A673 (cell line): ENCODE results near the gene MITF. TPM values are rescaled to one million over a fixed set of nuclear protein-coding genes. Genes with fewer than 3 reads are reported as not detected.

ENCODE experiments used
- BruUV-seq: library from RNA; stranded (reverse); fragments of 400-500 nt; replicated peaks from 2 replicates; lab custom pipeline; 2021; lab: Mats Ljungman, UMichigan
- CTCF ChIA-PET: fragments of 300-600 bp; sonication (Branson Sonifier 250); formaldehyde crosslinking; loops from one replicate; lab custom pipeline; 2022; ENCODE audit warnings: antibody characterized with exemption; lab: Charles Lee
- POLR2A ChIA-PET: fragments of 300-600 bp; sonication (Branson Sonifier 250); formaldehyde crosslinking; loops from one replicate; lab custom pipeline; 2022; ENCODE audit warnings: antibody characterized with exemption; ENCODE audit not compliant: low non-redundant PET; lab: Charles Lee
- DNase-seq: peaks from one replicate; pipeline ENCODE4 v3.0.0-alpha.2; 2015; ENCODE audit warnings: low spot score
- H3K27ac ChIP-seq: fragments of 200-600 bp; sonication (generic); 2 replicates; pipeline ENCODE4 v1.5.1; 2016; ENCODE audit warnings: mixed run types, low read depth, mild to moderate bottlenecking, mixed read lengths, antibody characterized with exemption, low read length; ENCODE audit not compliant: poor library complexity, severe bottlenecking
- H3K27me3 ChIP-seq: fragments of 200-600 bp; sonication (generic); replicated peaks from 2 replicates; pipeline ENCODE4 v1.6.1; 2017; ENCODE audit warnings: mixed run types, low read depth, mild to moderate bottlenecking, mixed read lengths, antibody characterized with exemption, low read length; ENCODE audit not compliant: insufficient read depth, poor library complexity
- H3K36me3 ChIP-seq: fragments of 200-600 bp; sonication (generic); 2 replicates; pipeline ENCODE4 v1.6.1; 2016; ENCODE audit warnings: mixed run types, mild to moderate bottlenecking, mixed read lengths, antibody characterized with exemption, low read length; ENCODE audit not compliant: insufficient read depth, poor library complexity, severe bottlenecking
- H3K4me1 ChIP-seq: fragments of 200-600 bp; sonication (generic); 2 replicates; pipeline ENCODE4 v1.6.1; 2017; ENCODE audit warnings: mixed run types, mild to moderate bottlenecking, mixed read lengths, antibody characterized with exemption, low read length; ENCODE audit not compliant: insufficient read depth, poor library complexity, severe bottlenecking
- H3K4me3 ChIP-seq: fragments of 200-600 bp; sonication (generic); 2 replicates; pipeline ENCODE4 v1.5.1; 2016; ENCODE audit warnings: low read depth, mixed run types, mild to moderate bottlenecking, mixed read lengths, low read length; ENCODE audit not compliant: poor library complexity, severe bottlenecking
- H3K9me3 ChIP-seq: fragments of 200-600 bp; sonication (generic); 2 replicates; pipeline ENCODE4 v1.6.1; 2016; ENCODE audit warnings: mixed run types, low read depth, mild to moderate bottlenecking, mixed read lengths, antibody characterized with exemption, low read length; ENCODE audit not compliant: poor library complexity, severe bottlenecking
- EZH2 ChIP-seq: fragments of 200-600 bp; sonication (generic); IDR thresholded peaks from 2 replicates; pipeline ENCODE4 v1.6.1; 2017; ENCODE audit warnings: borderline replicate concordance, low read depth, mild to moderate bottlenecking, mixed read lengths, antibody characterized with exemption, low read length; ENCODE audit not compliant: poor library complexity, severe bottlenecking
- intact Hi-C: fragments of 100-400 bp; cut with micrococcal nuclease; formaldehyde crosslinking; loops from one replicate; pipeline ENCODE4 v1.10.0; 2022; ENCODE audit not compliant: unreplicated experiment
- total RNA-seq: library from RNA; stranded (reverse); gene quantifications from 2 replicates; pipeline ENCODE4 v1.2.3, GENCODE V29; 2021
- TF ChIP-seq, protein P1 (sequence below): fragments of 300-800, 200-600 bp; sonication (generic); conservative IDR thresholded peaks from 2 replicates; pipeline ENCODE4 v1.5.1; 2017; ENCODE audit warnings: low read depth, mild to moderate bottlenecking, antibody characterized with exemption, low read length, moderate library complexity, mixed read lengths

MITF gene
- total RNA-seq, 1 experiment from 2014 or later: 0.52 TPM

DNA sequence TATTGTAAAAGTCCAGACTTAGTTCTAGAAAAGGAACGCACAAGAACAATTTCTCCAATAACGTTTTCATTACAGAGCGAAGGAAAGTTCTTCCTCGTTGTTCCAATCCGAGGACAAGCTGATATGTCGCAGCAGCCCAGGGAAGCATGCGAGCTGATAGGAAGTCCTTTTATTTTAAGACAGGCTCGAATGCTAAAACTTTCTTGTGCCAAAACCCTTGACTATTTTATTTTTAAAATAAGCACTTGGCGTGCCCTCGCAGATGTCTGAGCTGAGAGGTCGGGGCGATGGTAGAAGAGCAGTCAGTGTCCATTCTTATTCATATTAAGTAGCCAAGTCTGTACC is 433 bp upstream of the MITF start:
- Histone ChIP-seq H3K27me3 (no peaks in the 10 kb centered on the region), H3K27ac (no peak overlapping the region), H3K9me3 (no peaks in the 10 kb centered on the region), H3K4me3 (peak overlapping the region; percentile 57), H3K36me3 (no peaks in the 10 kb centered on the region), H3K4me1 (no peaks in the 10 kb centered on the region)
- BruUV-seq: no TSS peak
- TF ChIP-seq, protein P1, sequence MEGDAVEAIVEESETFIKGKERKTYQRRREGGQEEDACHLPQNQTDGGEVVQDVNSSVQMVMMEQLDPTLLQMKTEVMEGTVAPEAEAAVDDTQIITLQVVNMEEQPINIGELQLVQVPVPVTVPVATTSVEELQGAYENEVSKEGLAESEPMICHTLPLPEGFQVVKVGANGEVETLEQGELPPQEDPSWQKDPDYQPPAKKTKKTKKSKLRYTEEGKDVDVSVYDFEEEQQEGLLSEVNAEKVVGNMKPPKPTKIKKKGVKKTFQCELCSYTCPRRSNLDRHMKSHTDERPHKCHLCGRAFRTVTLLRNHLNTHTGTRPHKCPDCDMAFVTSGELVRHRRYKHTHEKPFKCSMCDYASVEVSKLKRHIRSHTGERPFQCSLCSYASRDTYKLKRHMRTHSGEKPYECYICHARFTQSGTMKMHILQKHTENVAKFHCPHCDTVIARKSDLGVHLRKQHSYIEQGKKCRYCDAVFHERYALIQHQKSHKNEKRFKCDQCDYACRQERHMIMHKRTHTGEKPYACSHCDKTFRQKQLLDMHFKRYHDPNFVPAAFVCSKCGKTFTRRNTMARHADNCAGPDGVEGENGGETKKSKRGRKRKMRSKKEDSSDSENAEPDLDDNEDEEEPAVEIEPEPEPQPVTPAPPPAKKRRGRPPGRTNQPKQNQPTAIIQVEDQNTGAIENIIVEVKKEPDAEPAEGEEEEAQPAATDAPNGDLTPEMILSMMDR: no peak
- TF ChIP-seq EZH2: no peak
- POLR2A ChIA-PET: interaction anchor here (0.6 kb wide), 1 partner anchor 10 kb away, joined by 3 read pairs; no protein-coding TSS in a partner anchor
- DNase-seq: peak; percentile 0
- intact Hi-C loops: no loop called here
- CTCF ChIA-PET: no interaction called here

DNA sequence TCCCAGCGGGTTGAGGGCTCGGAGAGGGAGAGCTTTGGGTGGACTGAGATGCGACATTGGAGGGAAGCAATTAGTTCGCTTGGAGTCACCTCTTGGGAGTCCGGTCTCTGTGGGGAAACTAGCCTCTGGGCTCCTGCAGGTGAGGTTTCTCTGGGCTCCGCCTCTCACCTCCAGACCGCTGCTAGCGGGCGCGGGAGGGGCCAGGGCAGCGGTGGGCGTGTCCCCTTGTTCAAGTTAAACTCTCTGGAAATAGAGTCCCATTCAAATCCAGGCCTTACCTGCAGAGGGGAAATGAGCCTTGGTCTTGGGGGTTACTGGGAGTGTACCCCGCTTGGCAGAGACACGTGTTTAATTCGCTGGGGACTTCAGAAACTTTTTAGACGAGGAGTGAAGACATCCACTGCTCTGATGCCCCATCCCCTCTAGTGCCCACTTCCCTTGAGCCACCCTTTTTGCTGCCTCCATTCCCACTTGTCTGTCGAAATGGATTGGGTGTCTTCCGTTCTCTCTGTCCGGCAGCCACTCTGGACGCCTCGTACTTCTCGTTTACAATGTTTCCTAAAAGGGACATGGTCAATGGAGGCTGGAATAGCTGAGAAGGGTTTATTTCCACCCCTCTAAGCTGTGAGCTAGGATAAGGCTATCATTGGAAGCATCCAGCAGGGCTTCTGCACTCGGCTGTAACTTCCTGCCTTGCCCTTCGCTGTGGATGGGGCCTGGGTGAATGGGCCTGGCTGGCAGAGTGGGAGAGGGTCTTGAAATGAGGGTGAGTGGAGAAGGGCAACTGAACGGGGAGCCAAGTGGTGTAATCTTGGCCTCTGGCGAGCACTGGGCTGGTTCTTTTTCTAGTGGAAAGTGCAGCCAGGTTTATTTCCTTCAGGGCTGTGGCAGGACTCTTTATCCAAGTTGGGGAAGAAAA is 1.1 kb downstream of the MITF start:
- no peak for TF ChIP-seq EZH2
- TF ChIP-seq, protein P1: no peak
- no peaks in the 10 kb centered on the region for H3K27me3 ChIP-seq
- H3K4me3 ChIP-seq: peak overlapping the region; percentile 57
- H3K27ac ChIP-seq: no peak overlapping the region
- ChIA-PET CTCF (no interaction called here), POLR2A (no interaction called here)
- intact Hi-C loops: no loop called here
- no peak for DNase-seq
- H3K36me3 ChIP-seq: no peaks in the 10 kb centered on the region
- H3K9me3 ChIP-seq: no peaks in the 10 kb centered on the region
- BruUV-seq: no TSS peak
- H3K4me1 ChIP-seq: no peaks in the 10 kb centered on the region

DNA sequence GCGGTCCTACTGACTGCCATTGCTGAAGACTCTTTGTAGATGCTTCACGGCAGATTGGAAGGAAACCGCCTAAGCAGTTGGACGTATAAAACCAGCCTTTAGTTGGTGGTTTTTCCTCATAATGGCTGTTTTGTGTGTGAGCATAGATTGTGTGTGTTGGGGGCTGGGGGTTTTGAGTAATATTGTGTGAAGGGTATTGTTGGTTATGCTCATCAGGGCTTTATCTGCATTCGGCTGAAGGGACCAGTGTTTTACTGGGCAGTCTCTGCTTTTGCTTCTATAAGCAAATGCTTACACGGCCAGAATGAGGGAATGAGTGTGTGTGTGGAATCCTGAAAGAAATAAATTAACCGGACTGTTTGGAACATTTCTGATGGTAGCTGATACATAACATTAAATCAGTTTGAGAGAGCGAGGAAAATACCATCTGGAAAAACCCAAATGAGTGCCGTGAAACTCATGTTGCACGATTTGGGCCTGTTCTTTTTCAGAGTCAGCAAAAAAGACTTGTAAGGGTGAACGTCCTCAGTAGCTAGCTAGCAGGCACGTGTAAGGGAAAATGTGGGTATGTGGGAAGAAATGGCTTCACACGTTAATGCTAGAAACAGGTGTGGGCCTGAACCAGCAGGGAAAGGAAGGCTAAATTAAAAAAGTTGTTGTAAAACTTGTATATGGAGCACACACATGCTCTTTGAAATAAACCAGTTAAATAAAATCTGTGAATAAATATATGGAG is 1.9 kb downstream of the MITF start:
- Histone ChIP-seq H3K4me1 (no peaks in the 10 kb centered on the region), H3K27me3 (no peaks in the 10 kb centered on the region), H3K9me3 (no peaks in the 10 kb centered on the region), H3K4me3 (no peak overlapping the region), H3K36me3 (no peaks in the 10 kb centered on the region), H3K27ac (no peak overlapping the region)
- CTCF ChIA-PET: no interaction called here
- POLR2A ChIA-PET: no interaction called here
- no peak for DNase-seq
- no TSS peak for BruUV-seq
- no peak for TF ChIP-seq EZH2
- TF ChIP-seq, protein P1: no peak
- intact Hi-C loops: no loop called here
